ENCODE measurements around the gene JARID2. TPM values are rescaled to one million over a fixed set of nuclear protein-coding genes. Genes with fewer than 3 reads are reported as not detected.

Gene JARID2
- total and polyA plus RNA-seq, 9 of the 15 experiments (the other 6 are each of a cell fraction or from before 2014, with no cell fraction given): 5.0 to 29.0 (median 15.6) TPM

- no peaks in the 10 kb centered on the region for H3K27me3 ChIP-seq (ENCODE audit: control insufficient read depth in 2 of 2, insufficient read depth in 2 of 2, low read length in 2 of 2)
- no peaks in the 10 kb centered on the region for H3K9me1 ChIP-seq (ENCODE audit: control insufficient read depth, insufficient read depth, low read length)
- TF ChIP-seq CBX2 (IDR thresholded peaks at IDR 0.05; ENCODE audit: insufficient read depth, low read length, poor library complexity, severe bottlenecking) (no peak), PRPF4 (IDR thresholded peaks at IDR 0.05; ENCODE audit: insufficient read depth, low read depth, low read length, poor library complexity, severe bottlenecking) (no peak), MAFG (tag; conservative IDR thresholded peaks at IDR 0.05) (peak; percentile 43; the same call in 1 of the 2 replicates), ZNF395 (CRISPR knock-in tag; IDR thresholded peaks at IDR 0.05) (no peak), MAFF (IDR thresholded peaks at IDR 0.05; ENCODE audit: low read length) (peak; percentile 19; the same call in 1 of the 2 replicates), C11orf30 (IDR thresholded peaks at IDR 0.05; ENCODE audit: low read depth) (peak; percentile 64; the same call in 1 of the 2 replicates), PREB (CRISPR knock-in tag; IDR thresholded peaks at IDR 0.05) (no peak), HMBOX1 (IDR thresholded peaks at IDR 0.05) (no peak), TSHZ1 (CRISPR knock-in tag; IDR thresholded peaks at IDR 0.05) (no peak), NELFE (IDR thresholded peaks at IDR 0.05; ENCODE audit: insufficient read depth, insufficient read length) (no peak), ZNF707 (CRISPR knock-in tag; conservative IDR thresholded peaks at IDR 0.05) (no peak), CC2D1A (IDR thresholded peaks at IDR 0.05) (no peak), ZNF316 (IDR thresholded peaks at IDR 0.05) (peak; percentile 75), KAT2B (IDR thresholded peaks at IDR 0.05; ENCODE audit: low read depth, low read length) (no peak)
- no peak overlapping the region for H2AFZ ChIP-seq (ENCODE audit: low read depth, low read length)
- no peak for ATAC-seq
- no peak overlapping the region for H3K4me3 ChIP-seq
- H3K9ac ChIP-seq (ENCODE audit: insufficient read depth in 1 of 2, low read depth in 2 of 2, low read length in 2 of 2): no peak overlapping the region
- POLR2A ChIA-PET: no interaction called here
- WGBS (ENCODE audit: insufficient coverage, low coverage, missing lambda C conversion rate): 90% methylated on average over 1 of the region's 1 CpG
- peaks cover 8 to 9% of the 10 kb centered on the region in 2 experiments; a peak in 4 of 5 replicates for H3K4me1 ChIP-seq (replicated peaks in 1 of 2; ENCODE audit: control insufficient read depth in 2 of 2, insufficient read depth in 2 of 2, low read length in 2 of 2)
- CTCF ChIA-PET (ENCODE audit: low intra/inter-chr PET ratio): no interaction called here
- FAIRE-seq: no peak
- peaks cover 20% of the 10 kb centered on the region for H3K79me2 ChIP-seq (ENCODE audit: control insufficient read depth, insufficient read depth, low read length)
- BruUV-seq (replicated peaks): no TSS peak
- H3K4me2 ChIP-seq (ENCODE audit: insufficient read depth, low read length): no peak overlapping the region
- H3K36me3 ChIP-seq (ENCODE audit: control insufficient read depth, insufficient read depth, low read length): peaks cover 8% of the 10 kb centered on the region; the same call in 1 of the 3 replicates
- DNase-seq (ENCODE audit: extremely low read depth in 1 of 4, low spot score in 3 of 4): no peak
- in situ Hi-C loops (cut with MboI) (no loop called here), intact Hi-C loops (cut with micrococcal nuclease) (no loop called here)
- H4K20me1 ChIP-seq (replicated peaks; ENCODE audit: control insufficient read depth, insufficient read depth, low read length): no peaks in the 10 kb centered on the region
- no peak overlapping the region for H3K27ac ChIP-seq (ENCODE audit: extremely low read depth, low read depth, low read length)
- H3K9me3 ChIP-seq (replicated peaks; ENCODE audit: control insufficient read depth, insufficient read depth, low read depth, low read length): no peaks in the 10 kb centered on the region
Measured at GRCh38 chr6:15560713-15561112, 314.8 kb downstream of the JARID2 start.

Data from K562 (cell line).